LNCAP (cell line): ENCODE measurements around the gene SYDE2.

Source experiments
- CTCF ChIP-seq: fragments of 450-650 bp; IDR thresholded peaks from 2 replicates; pipeline ENCODE4 v1.5.1; 2017; ENCODE audit warnings: mild to moderate bottlenecking

Gene SYDE2

GRCh38 chr1:85174503-85174902 lies 26.3 kb downstream of the SYDE2 start:
- no peak for TF ChIP-seq CTCF

- no peak for TF ChIP-seq CTCF
Observed at GRCh38 chr1:85172684-85173337, 28.0 kb downstream of the SYDE2 start.

- TF ChIP-seq CTCF: no peak
Observed at GRCh38 chr1:85171721-85172120, 29.1 kb downstream of the SYDE2 start.

GRCh38 chr1:85168884-85169283 lies 31.9 kb downstream of the SYDE2 start:
- no peak for TF ChIP-seq CTCF

- no peak for TF ChIP-seq CTCF
Observed at GRCh38 chr1:85166351-85166750, 34.5 kb downstream of the SYDE2 start.

DNA sequence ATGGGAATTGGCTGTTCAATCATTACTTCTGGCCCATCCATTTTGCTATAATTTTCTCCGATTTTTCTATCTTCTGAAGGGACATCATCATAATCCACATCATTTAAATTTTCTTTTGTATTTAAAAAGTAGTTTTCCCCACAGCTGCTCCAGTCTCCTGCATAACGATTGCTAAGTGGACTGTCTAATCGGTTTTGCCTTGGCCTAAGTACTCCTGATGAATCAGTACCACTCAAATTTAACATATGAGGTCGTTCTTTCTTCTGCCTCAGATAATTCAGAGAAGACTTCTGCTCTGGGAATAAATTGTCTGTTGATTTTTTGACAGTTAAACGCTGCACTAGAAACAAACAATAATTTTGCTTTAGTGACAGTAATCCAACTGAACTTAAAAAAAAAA lies 41.9 kb downstream of the SYDE2 start:
- TF ChIP-seq CTCF: no peak

DNA sequence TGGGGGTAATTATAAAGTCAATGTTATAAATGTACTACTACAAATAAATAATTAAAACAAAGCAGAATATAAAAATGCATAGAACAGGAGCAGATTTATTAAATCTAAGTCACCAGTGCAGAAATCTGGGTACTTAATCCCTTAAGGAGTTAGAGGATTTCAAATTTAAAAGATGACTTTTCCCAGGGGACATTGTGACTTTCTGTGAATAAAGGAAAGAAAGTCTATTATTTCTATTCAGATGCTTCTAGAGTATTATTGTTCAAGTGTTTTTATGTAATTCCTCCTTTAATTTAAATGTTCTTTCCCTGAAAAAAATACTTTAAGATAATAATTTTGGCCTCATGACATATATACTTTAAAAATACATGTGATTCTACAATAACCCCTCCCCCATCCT lies 43.4 kb downstream of the SYDE2 start:
- no peak for TF ChIP-seq CTCF
